Omental fat pad (tissue), 4 donors: Measurements from ENCODE around the gene PPFIBP1. TPM values are rescaled to one million over a fixed set of nuclear protein-coding genes. Genes with fewer than 3 reads are reported as not detected.
"Not testable (repeated sequence)": the region's sequence is repeated elsewhere in the genome, so short reads cannot be mapped to it uniquely, and the experiment has no call there.

ENCODE experiments used
- ATAC-seq: fragments of 150-250 bp; one replicate; pipeline ENCODE4 v1.9.1; 2016; ENCODE audit warnings: mild to moderate bottlenecking, moderate library complexity; ENCODE audit not compliant: low FRiP score
- DNase-seq: peaks from one replicate; pipeline ENCODE4 v3.0.0-alpha.2; 2019; ENCODE audit warnings: low spot score
- total RNA-seq, 4 donors: library from RNA; depleted of rRNA; stranded (reverse); fragments of >200 nt; gene quantifications; one replicate each; pipeline ENCODE4 v1.1.0, GENCODE V29; 2016
- TF ChIP-seq, protein P1 (sequence below), 3 donors: fragments of 450-650 bp; IDR thresholded peaks; one replicate each; pipeline ENCODE4 v1.5.1; 2016 to 2017; ENCODE audit warnings: antibody characterized with exemption in 3 of 3, mild to moderate bottlenecking in 3 of 3, moderate library complexity in 2 of 3

PPFIBP1 gene
- total RNA-seq, 4 donors from 2014 or later: 40.2 to 164 (median 56.5) TPM

GRCh38 chr12:27635349-27635972 is 111.5 kb downstream of the PPFIBP1 start:
- DNase-seq: no peak
- TF ChIP-seq, protein P1, sequence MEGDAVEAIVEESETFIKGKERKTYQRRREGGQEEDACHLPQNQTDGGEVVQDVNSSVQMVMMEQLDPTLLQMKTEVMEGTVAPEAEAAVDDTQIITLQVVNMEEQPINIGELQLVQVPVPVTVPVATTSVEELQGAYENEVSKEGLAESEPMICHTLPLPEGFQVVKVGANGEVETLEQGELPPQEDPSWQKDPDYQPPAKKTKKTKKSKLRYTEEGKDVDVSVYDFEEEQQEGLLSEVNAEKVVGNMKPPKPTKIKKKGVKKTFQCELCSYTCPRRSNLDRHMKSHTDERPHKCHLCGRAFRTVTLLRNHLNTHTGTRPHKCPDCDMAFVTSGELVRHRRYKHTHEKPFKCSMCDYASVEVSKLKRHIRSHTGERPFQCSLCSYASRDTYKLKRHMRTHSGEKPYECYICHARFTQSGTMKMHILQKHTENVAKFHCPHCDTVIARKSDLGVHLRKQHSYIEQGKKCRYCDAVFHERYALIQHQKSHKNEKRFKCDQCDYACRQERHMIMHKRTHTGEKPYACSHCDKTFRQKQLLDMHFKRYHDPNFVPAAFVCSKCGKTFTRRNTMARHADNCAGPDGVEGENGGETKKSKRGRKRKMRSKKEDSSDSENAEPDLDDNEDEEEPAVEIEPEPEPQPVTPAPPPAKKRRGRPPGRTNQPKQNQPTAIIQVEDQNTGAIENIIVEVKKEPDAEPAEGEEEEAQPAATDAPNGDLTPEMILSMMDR (IDR thresholded peaks at IDR 0.05): peak in 2 of 3 donors; percentile 11 to 29
- ATAC-seq: peak; percentile 64

- ATAC-seq, DNase-seq: not testable (repeated sequence)
Measured at GRCh38 chr12:27636569-27636968, 112.6 kb downstream of the PPFIBP1 start.

GRCh38 chr12:27637524-27637923 is 113.5 kb downstream of the PPFIBP1 start:
- ATAC-seq: no peak
- DNase-seq: no peak
- TF ChIP-seq, protein P1 (IDR thresholded peaks at IDR 0.05): no peak

- DNase-seq (no peak), ATAC-seq (no peak)
- TF ChIP-seq, protein P1 (IDR thresholded peaks at IDR 0.05): no peak
Measured at GRCh38 chr12:27639265-27639664, 115.3 kb downstream of the PPFIBP1 start.

GRCh38 chr12:27640566-27641200 is 116.7 kb downstream of the PPFIBP1 start:
- not testable (repeated sequence) for ATAC-seq, DNase-seq

GRCh38 chr12:27642361-27642760 is 118.4 kb downstream of the PPFIBP1 start:
- not testable (repeated sequence) for DNase-seq, ATAC-seq

- DNase-seq, ATAC-seq: not testable (repeated sequence)
Measured at GRCh38 chr12:27642892-27643291, 118.9 kb downstream of the PPFIBP1 start.

DNA sequence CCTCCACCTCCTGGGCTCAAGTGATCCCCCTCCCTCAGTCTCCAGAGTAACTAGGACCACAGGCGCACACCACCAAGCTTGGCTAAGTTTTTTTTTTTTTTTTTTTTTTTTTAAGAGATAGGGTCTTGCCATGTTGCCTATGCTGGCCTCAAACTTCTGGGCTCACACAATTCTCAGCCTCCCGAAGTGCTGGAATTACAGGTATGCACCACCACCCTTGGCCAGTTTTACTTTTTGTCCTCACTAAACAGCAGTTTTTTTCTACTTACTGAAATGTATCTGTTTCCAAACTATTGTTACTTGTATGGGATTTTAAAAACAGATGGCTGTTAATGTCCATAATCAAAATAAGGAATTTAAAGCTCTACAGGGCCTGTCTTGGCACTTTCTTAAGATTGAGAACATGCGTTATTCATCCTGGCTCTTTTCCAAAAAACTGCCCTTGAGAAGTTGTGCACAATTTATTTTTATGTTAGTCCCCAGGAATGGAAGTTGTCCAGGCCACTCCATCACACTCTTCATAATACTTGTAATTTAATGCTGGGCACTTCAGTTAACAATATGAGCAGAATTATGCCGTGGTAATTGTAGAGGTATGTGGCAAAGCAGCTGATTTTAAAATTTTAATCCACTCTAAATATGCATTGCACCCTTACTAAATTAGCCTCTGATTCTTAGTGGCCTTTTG is 120.3 kb downstream of the PPFIBP1 start:
- TF ChIP-seq, protein P1 (IDR thresholded peaks at IDR 0.05): no peak
- DNase-seq (no peak), ATAC-seq (no peak)

DNA sequence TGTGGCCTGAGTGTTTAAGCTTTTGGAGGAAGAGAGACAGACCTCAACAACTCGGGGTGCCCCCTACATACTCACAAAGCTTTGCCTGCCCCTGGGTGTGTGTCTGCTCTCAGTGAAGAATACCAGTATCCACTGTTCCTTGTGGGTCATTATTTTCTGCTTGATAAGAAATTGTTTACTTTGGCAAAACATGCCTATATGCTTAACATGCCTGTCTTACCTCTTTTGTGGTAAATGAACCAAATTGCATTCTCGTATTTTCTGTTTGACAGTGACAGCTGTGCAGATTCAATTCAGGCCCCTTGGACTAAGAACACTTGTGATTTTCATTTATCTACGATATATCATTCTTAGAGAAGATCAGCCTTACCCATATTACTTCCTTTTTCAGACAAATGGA is 121.7 kb downstream of the PPFIBP1 start:
- TF ChIP-seq, protein P1 (IDR thresholded peaks at IDR 0.05): no peak
- ATAC-seq (no peak), DNase-seq (no peak)
